Measurements from ENCODE around the gene CALML4.

Gene CALML4

DNA sequence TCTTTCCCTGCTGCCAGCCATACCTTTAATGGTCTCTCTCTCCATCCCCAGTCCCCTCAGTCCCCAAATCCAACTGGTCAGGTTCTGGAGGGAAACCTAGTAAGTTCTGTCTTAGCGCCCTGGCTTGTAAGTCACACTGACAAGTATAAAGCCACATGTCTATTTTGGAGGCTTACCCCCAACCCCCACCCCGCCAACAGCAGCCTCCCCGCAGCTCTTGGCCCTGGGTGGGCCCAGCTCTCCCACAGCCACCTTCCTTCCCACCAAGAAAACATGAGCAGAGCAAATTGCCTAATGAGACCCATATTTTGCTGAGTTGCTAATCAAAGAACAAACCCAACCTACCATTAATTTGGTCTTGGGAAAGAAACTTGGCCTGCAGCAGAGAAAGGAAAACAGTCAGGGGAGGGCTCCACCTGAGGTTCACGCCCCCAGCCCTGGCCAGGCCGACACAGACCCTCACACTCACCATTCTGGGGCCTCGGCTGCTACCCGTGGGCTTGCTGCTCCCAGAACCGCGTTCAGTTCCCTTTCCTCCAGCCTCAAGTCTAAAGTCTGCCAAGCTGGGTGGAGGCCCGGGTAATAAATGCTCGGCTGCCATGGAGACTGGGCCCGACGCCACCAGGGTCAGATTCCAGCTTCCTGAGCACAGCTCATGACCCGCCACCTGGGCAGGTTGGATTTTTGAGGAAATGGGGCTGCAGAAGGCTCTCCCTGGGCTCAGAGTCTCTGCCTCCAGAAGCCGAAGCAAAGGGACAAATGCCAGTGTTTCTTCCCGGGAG, at the start of gene CALML4:
CALML4 (minus strand) TSS at position 557 of the 782 bp plus-strand sequence; CDS start at position 472, 85 bp downstream.
- no peak within 1 kb of the TSS for H3K4me3 ChIP-seq (ENCODE audit: low read depth, low read length)
- peak; percentile 24 for DNase-seq (ENCODE audit: low read depth)
- TF ChIP-seq CTCF (IDR thresholded peaks at IDR 0.05; ENCODE audit: low read depth, low read length, missing control alignments): no peak
- in situ Hi-C loops (cut with HindIII; ENCODE audit: low sequenced_read_pairs): no loop called here

GRCh38 chr15:68252925-68253534, 47.9 kb upstream of the CALML4 start:
- H3K4me3 ChIP-seq (ENCODE audit: low read depth, low read length): no peak overlapping the region
- in situ Hi-C loops (cut with HindIII; ENCODE audit: low sequenced_read_pairs): no loop called here
- TF ChIP-seq CTCF (IDR thresholded peaks at IDR 0.05; ENCODE audit: low read depth, low read length, missing control alignments): peak; percentile 84
- peak; percentile 75 for DNase-seq (ENCODE audit: low read depth)

DNA sequence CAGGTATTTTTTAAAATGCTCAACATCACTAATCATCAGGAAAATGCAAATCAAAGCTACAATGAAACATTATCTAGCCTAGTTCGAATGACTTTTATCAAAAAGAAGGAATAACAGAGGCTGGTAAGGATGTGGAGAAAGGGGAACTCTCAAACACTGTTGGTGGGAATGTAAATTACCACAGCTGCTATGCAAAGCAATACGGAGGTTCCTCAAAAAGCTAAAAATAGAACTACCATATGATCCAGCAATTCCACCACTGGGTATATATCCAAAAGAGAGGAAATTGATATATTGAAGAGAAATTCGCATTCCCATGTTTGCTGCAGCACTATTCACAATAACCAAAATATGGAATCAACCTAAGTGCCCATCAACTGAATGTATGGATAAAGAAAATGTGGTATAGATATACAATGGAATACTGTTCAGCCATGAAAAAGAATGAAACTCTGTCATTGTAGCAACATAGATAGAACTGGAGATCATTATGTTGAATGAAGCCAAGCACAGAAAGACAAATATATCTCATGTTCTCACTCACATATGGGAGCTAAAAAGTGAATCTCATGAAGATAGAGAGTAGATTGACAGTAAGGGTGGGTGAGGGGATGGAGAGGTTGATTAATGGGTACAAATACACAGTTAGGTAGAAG, 44.1 kb upstream of the CALML4 start:
- H3K4me3 ChIP-seq (ENCODE audit: low read depth, low read length): no peak overlapping the region
- in situ Hi-C loops (cut with HindIII; ENCODE audit: low sequenced_read_pairs): no loop called here
- no peak for DNase-seq (ENCODE audit: low read depth)
- TF ChIP-seq CTCF (IDR thresholded peaks at IDR 0.05; ENCODE audit: low read depth, low read length, missing control alignments): no peak

GRCh38 chr15:68244235-68244634, 39.1 kb upstream of the CALML4 start:
- H3K4me3 ChIP-seq (ENCODE audit: low read depth, low read length): no peak overlapping the region
- TF ChIP-seq CTCF (IDR thresholded peaks at IDR 0.05; ENCODE audit: low read depth, low read length, missing control alignments): no peak
- DNase-seq (ENCODE audit: low read depth): no peak
- in situ Hi-C loops (cut with HindIII; ENCODE audit: low sequenced_read_pairs): no loop called here

GRCh38 chr15:68241088-68241935, 36.2 kb upstream of the CALML4 start:
- TF ChIP-seq CTCF (IDR thresholded peaks at IDR 0.05; ENCODE audit: low read depth, low read length, missing control alignments): no peak
- no peak overlapping the region for H3K4me3 ChIP-seq (ENCODE audit: low read depth, low read length)
- no peak for DNase-seq (ENCODE audit: low read depth)
- in situ Hi-C loops (cut with HindIII; ENCODE audit: low sequenced_read_pairs): no loop called here

DNA sequence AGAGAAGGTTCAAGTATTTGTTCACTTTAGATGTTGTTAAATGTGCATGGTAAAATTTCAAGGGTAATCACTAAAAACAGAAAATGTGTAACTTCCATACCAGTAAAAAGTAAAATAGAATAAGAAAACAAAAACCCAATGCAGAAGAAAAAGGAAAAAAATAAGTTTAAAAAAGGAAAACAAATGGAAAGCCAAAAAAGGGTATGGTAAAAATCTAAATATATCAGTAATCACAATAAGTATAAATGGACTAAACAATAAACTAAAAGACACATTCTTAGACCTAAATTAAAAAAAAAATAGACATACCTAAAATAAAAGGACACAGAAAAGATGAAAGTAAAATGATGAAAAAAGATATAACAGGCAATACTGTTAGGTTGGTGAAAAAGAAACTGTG, 33.9 kb upstream of the CALML4 start:
- no peak overlapping the region for H3K4me3 ChIP-seq (ENCODE audit: low read depth, low read length)
- TF ChIP-seq CTCF (IDR thresholded peaks at IDR 0.05; ENCODE audit: low read depth, low read length, missing control alignments): no peak
- in situ Hi-C loops (cut with HindIII; ENCODE audit: low sequenced_read_pairs): no loop called here
- no peak for DNase-seq (ENCODE audit: low read depth)
